GM12878 (cell line): ENCODE data around the gene AGRN. TPM values are rescaled to one million over a fixed set of nuclear protein-coding genes. Genes with fewer than 3 reads are reported as not detected.

Source experiments
- ASH2L ChIP-seq: fragments of 300-600, 200-600 bp; sonication (generic); IDR thresholded peaks from 2 replicates; pipeline ENCODE4 v1.6.1; 2017; ENCODE audit warnings: low read depth, mild to moderate bottlenecking, borderline replicate concordance
- BHLHE40 ChIP-seq, 2 experiments: fragments of 450-650 bp in 1 of 2; IDR thresholded peaks; 2 replicates each; pipeline ENCODE4 v1.6.1; 2011 to 2017; ENCODE audit warnings: low read depth in 2 of 2, borderline replicate concordance in 1 of 2, improper control_type of control experiment in 1 of 2, low read length in 1 of 2, mild to moderate bottlenecking in 1 of 2
- CBFB ChIP-seq: IDR thresholded peaks from 2 replicates; pipeline ENCODE4 v1.6.1; 2016; ENCODE audit warnings: antibody characterized with exemption, low read depth
- CREB1 ChIP-seq: IDR thresholded peaks from 2 replicates; pipeline ENCODE4 v1.6.1; 2012; ENCODE audit warnings: low read depth, mild to moderate bottlenecking, inconsistent platforms
- EP300 ChIP-seq, 2 experiments: fragments of 150-350 bp in 1 of 2; IDR thresholded peaks; 2 replicates each; pipeline ENCODE4 v1.6.1; 2011 to 2012; ENCODE audit warnings: low read depth in 2 of 2, low read length in 2 of 2, borderline replicate concordance in 1 of 2, improper control_type of control experiment in 1 of 2, inconsistent platforms in 1 of 2; ENCODE audit not compliant: control insufficient read depth in 1 of 2
- MEF2A ChIP-seq: IDR thresholded peaks from 2 replicates; pipeline ENCODE4 v1.6.1; 2011; ENCODE audit warnings: low read depth, mild to moderate bottlenecking, low read length, moderate library complexity; ENCODE audit not compliant: insufficient read depth
- MXI1 ChIP-seq: fragments of 150-350 bp; IDR thresholded peaks from 2 replicates; pipeline ENCODE4 v1.6.1; 2011; ENCODE audit warnings: low read depth, mild to moderate bottlenecking, inconsistent platforms, low read length, improper control_type of control experiment
- MYB ChIP-seq: fragments of 150-350 bp; IDR thresholded peaks from 2 replicates; pipeline ENCODE4 v1.6.1; 2014; ENCODE audit warnings: mild to moderate bottlenecking, low read depth, low read length, borderline replicate concordance
- NRF1 ChIP-seq: conservative IDR thresholded peaks from 2 replicates; pipeline ENCODE4 v1.6.1; 2011; ENCODE audit warnings: mild to moderate bottlenecking, low read depth, low read length, improper control_type of control experiment
- RUNX3 ChIP-seq: IDR thresholded peaks from 2 replicates; pipeline ENCODE4 v1.6.1; 2012; ENCODE audit warnings: low read length, inconsistent platforms
- SMAD1 ChIP-seq: fragments of 450-650 bp; IDR thresholded peaks from 2 replicates; pipeline ENCODE4 v1.6.1; 2018; ENCODE audit warnings: mild to moderate bottlenecking, low read depth; ENCODE audit not compliant: partially characterized antibody
- STAT1 ChIP-seq: fragments of 450-650 bp; conservative IDR thresholded peaks from 2 replicates; pipeline ENCODE4 v1.6.1; 2014; ENCODE audit warnings: antibody characterized with exemption, mild to moderate bottlenecking
- TCF3 ChIP-seq: IDR thresholded peaks from 2 replicates; pipeline ENCODE4 v1.6.1; 2012; ENCODE audit warnings: low read depth, mild to moderate bottlenecking, low read length, borderline replicate concordance; ENCODE audit not compliant: insufficient read depth
- ZNF207 ChIP-seq: fragments of 450-650 bp; IDR thresholded peaks from 2 replicates; pipeline ENCODE4 v1.6.1; 2014; ENCODE audit warnings: antibody characterized with exemption, mild to moderate bottlenecking, borderline replicate concordance
- polyA plus RNA-seq, 11 experiments: library from polyadenylated mRNA; depleted of rRNA in 4 of 11; unstranded in 6 of 11; stranded (reverse) in 5 of 11; fragments of >200 nt; fragmentation: Nextera tagmentation in 4 of 11; fragmentation: Illumina TruSeq in 1 of 11; extraction: Ambion mirVana in 4 of 11; extraction: Trizol in 1 of 11; gene quantifications; 1 replicate in 1 of 11; 2 replicates in 10 of 11; pipeline versions ENCODE4 v1.2.1 to v1.2.3, GENCODE V29; 2011 to 2016; ENCODE audit warnings: inconsistent platforms in 2 of 11, missing spikeins in 2 of 11, low read depth in 1 of 11
- total RNA-seq, 4 experiments: library from RNA; depleted of rRNA in 3 of 4; stranded (reverse); fragments of >200 nt in 3 of 4; fragmentation: Illumina TruSeq in 1 of 4; extraction: Trizol in 1 of 4; gene quantifications; 2 replicates each; pipeline versions ENCODE4 v1.2.1 to v1.2.3, GENCODE V29; 2013 to 2021
- TF ChIP-seq, protein P1 (sequence below): fragments of 450-650 bp; formaldehyde crosslinking; IDR thresholded peaks from 2 replicates; pipeline ENCODE4 v1.5.0; 2022; ENCODE audit warnings: mild to moderate bottlenecking, missing genetic modification characterization
- TF ChIP-seq, protein P2 (sequence below): fragments of 450-650 bp; IDR thresholded peaks from 2 replicates; pipeline ENCODE4 v1.6.1; 2017; ENCODE audit warnings: mild to moderate bottlenecking
- TF ChIP-seq, protein P3 (sequence below): fragments of 450-650 bp; IDR thresholded peaks from 2 replicates; pipeline ENCODE4 v1.6.1; 2017; ENCODE audit warnings: low read depth, mild to moderate bottlenecking, moderate library complexity
- TF ChIP-seq, protein P4 (sequence below): fragments of 450-650 bp; IDR thresholded peaks from 2 replicates; pipeline ENCODE4 v1.6.1; 2017; ENCODE audit warnings: mild to moderate bottlenecking, low read depth, inconsistent platforms; ENCODE audit not compliant: poor library complexity, severe bottlenecking

AGRN gene
- total and polyA plus RNA-seq, 10 of the 15 experiments (the other 5 are each of a cell fraction or from before 2014, with no cell fraction given): 0.02 to 41.8 (median 4.1) TPM

DNA sequence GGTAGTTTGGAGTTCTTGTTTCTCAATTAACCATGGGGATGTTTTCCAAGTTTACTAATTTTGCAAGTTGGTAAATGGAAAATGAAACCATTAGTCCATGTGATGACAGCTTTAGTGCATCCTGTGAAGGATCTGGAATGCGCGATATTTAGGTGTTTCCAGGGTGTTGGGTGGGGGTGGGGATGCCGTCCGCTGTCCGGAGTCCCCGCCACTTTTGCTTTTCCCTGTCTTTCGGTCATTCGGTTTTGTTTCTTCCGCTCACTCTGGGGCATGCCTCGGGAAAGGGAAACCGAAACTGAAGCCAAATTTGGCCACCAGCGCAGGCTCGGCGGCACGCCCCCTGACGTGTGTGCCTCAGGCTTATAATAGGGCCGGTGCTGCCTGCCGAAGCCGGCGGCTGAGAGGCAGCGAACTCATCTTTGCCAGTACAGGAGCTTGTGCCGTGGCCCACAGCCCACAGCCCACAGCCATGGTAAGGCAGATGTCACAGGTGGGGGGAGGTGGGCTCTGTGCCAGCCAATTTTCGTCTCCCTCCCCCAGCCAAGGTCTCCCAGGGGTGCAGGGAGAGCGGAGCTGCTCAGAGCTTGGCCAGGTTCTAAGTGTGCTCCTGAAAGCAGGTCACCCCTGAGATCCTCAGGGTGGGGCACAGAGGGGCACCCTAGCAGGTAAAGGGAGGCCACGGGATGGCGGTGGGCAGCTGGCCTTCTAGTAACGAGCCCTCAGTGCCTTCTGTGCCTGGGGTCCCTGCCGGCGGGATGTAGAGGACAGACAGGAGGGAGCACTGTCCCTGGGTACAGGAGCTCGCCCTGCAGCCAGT lies 6.6 kb upstream of the AGRN start, which contains the start of gene ISG15 (continued):
- TF ChIP-seq, protein P1, sequence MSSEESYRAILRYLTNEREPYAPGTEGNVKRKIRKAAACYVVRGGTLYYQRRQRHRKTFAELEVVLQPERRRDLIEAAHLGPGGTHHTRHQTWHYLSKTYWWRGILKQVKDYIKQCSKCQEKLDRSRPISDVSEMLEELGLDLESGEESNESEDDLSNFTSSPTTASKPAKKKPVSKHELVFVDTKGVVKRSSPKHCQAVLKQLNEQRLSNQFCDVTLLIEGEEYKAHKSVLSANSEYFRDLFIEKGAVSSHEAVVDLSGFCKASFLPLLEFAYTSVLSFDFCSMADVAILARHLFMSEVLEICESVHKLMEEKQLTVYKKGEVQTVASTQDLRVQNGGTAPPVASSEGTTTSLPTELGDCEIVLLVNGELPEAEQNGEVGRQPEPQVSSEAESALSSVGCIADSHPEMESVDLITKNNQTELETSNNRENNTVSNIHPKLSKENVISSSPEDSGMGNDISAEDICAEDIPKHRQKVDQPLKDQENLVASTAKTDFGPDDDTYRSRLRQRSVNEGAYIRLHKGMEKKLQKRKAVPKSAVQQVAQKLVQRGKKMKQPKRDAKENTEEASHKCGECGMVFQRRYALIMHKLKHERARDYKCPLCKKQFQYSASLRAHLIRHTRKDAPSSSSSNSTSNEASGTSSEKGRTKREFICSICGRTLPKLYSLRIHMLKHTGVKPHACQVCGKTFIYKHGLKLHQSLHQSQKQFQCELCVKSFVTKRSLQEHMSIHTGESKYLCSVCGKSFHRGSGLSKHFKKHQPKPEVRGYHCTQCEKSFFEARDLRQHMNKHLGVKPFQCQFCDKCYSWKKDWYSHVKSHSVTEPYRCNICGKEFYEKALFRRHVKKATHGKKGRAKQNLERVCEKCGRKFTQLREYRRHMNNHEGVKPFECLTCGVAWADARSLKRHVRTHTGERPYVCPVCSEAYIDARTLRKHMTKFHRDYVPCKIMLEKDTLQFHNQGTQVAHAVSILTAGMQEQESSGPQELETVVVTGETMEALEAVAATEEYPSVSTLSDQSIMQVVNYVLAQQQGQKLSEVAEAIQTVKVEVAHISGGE: no peak
- TF ChIP-seq, protein P2, sequence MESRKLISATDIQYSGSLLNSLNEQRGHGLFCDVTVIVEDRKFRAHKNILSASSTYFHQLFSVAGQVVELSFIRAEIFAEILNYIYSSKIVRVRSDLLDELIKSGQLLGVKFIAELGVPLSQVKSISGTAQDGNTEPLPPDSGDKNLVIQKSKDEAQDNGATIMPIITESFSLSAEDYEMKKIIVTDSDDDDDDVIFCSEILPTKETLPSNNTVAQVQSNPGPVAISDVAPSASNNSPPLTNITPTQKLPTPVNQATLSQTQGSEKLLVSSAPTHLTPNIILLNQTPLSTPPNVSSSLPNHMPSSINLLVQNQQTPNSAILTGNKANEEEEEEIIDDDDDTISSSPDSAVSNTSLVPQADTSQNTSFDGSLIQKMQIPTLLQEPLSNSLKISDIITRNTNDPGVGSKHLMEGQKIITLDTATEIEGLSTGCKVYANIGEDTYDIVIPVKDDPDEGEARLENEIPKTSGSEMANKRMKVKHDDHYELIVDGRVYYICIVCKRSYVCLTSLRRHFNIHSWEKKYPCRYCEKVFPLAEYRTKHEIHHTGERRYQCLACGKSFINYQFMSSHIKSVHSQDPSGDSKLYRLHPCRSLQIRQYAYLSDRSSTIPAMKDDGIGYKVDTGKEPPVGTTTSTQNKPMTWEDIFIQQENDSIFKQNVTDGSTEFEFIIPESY: no peak
- TF ChIP-seq CBFB: 0 out of 2 replicates have a peak, but pooled peaks have one; percentile 26
- peak; percentile 44; the same call in 1 of the 2 replicates for TF ChIP-seq RUNX3
- 0 out of 2 replicates have a peak, but pooled peaks have one; percentile 63 for TF ChIP-seq ASH2L
- peak; percentile 83 to 92; a peak in 3 of 4 replicates for TF ChIP-seq BHLHE40 (IDR thresholded peaks at IDR 0.05; ENCODE audit: borderline replicate concordance in 1 of 2, low read depth in 2 of 2, low read length in 1 of 2)
- TF ChIP-seq NRF1: 0 out of 2 replicates have a peak, but pooled peaks have one; percentile 32
- TF ChIP-seq, protein P3, sequence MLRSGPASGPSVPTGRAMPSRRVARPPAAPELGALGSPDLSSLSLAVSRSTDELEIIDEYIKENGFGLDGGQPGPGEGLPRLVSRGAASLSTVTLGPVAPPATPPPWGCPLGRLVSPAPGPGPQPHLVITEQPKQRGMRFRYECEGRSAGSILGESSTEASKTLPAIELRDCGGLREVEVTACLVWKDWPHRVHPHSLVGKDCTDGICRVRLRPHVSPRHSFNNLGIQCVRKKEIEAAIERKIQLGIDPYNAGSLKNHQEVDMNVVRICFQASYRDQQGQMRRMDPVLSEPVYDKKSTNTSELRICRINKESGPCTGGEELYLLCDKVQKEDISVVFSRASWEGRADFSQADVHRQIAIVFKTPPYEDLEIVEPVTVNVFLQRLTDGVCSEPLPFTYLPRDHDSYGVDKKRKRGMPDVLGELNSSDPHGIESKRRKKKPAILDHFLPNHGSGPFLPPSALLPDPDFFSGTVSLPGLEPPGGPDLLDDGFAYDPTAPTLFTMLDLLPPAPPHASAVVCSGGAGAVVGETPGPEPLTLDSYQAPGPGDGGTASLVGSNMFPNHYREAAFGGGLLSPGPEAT: peak; percentile 77
- TF ChIP-seq CREB1: peak; percentile 78
- peak; percentile 47 for TF ChIP-seq SMAD1
- peak; percentile 76 for TF ChIP-seq MEF2A
- peak; percentile 54; the same call in 1 of the 2 replicates for TF ChIP-seq TCF3
- peak; percentile 57; the same call in 1 of the 2 replicates for TF ChIP-seq ZNF207
- TF ChIP-seq MXI1: peak; percentile 90
- TF ChIP-seq EP300 (IDR thresholded peaks at IDR 0.05; ENCODE audit: borderline replicate concordance in 1 of 2, control insufficient read depth in 1 of 2, low read depth in 2 of 2, low read length in 2 of 2): peak in 1 of 2 experiments; percentile 39; a peak in 1 of 4 replicates
- TF ChIP-seq, protein P4, sequence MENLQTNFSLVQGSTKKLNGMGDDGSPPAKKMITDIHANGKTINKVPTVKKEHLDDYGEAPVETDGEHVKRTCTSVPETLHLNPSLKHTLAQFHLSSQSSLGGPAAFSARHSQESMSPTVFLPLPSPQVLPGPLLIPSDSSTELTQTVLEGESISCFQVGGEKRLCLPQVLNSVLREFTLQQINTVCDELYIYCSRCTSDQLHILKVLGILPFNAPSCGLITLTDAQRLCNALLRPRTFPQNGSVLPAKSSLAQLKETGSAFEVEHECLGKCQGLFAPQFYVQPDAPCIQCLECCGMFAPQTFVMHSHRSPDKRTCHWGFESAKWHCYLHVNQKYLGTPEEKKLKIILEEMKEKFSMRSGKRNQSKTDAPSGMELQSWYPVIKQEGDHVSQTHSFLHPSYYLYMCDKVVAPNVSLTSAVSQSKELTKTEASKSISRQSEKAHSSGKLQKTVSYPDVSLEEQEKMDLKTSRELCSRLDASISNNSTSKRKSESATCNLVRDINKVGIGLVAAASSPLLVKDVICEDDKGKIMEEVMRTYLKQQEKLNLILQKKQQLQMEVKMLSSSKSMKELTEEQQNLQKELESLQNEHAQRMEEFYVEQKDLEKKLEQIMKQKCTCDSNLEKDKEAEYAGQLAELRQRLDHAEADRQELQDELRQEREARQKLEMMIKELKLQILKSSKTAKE: peak; percentile 53
- TF ChIP-seq MYB: 0 out of 2 replicates have a peak, but pooled peaks have one; percentile 19
- TF ChIP-seq STAT1: peak; percentile 95; the same call in 1 of the 2 replicates
